Esophagus squamous epithelium (tissue), 4 donors: ENCODE measurements around the gene LIPC.

Experiments
- CTCF ChIP-seq, 6 experiments: fragments of 450-650 bp in 4 of 6; fragments of 200-600 bp in 2 of 6; sonication (generic) in 2 of 6; IDR thresholded peaks; one replicate each; pipeline ENCODE4 v1.5.1; 2016 to 2019; ENCODE audit warnings: antibody characterized with exemption in 6 of 6, mild to moderate bottlenecking in 4 of 6, moderate library complexity in 4 of 6
- POLR2A ChIP-seq, 4 donors: fragments of 450-650 bp; IDR thresholded peaks; one replicate each; pipeline ENCODE4 v1.6.1; 2017; ENCODE audit warnings: antibody characterized with exemption in 4 of 4, mild to moderate bottlenecking in 4 of 4, moderate library complexity in 3 of 4

GRCh38 chr15:58457466-58457965 is 25.7 kb downstream of the LIPC start:
- TF ChIP-seq CTCF (IDR thresholded peaks at IDR 0.05) (no peak), POLR2A (IDR thresholded peaks at IDR 0.05) (no peak)
